GM23338 (cell line): ENCODE results near the gene GCAT. TPM values are rescaled to one million over a fixed set of nuclear protein-coding genes. Genes with fewer than 3 reads are reported as not detected.

Experiments
- ATAC-seq: fragments of 200-7000 bp; cut with Tn5 transposase; 3 replicates; pipeline ENCODE4 v1.9.1; 2020
- DNase-seq: peaks from one replicate; pipeline ENCODE4 v3.0.0-alpha.2; 2015; ENCODE audit warnings: low spot score
- H2AFZ ChIP-seq: fragments of 200-600 bp; sonication (generic); 2 replicates; pipeline ENCODE4 v1.8.0; 2016; ENCODE audit warnings: antibody characterized with exemption, mild to moderate bottlenecking, moderate library complexity
- H3F3A ChIP-seq: fragments of 200-600 bp; sonication (generic); replicated peaks from 2 replicates; pipeline ENCODE4 v1.8.0; 2017; ENCODE audit warnings: antibody characterized with exemption, mixed run types, low read depth
- H3K27ac ChIP-seq: fragments of 200-600 bp; sonication (generic); 2 replicates; pipeline ENCODE4 v1.6.1; 2016; ENCODE audit warnings: low read depth
- H3K27me3 ChIP-seq: fragments of 200-600 bp; sonication (generic); 2 replicates; pipeline ENCODE4 v1.8.0; 2016; ENCODE audit warnings: mild to moderate bottlenecking, mixed run types, moderate library complexity; ENCODE audit not compliant: insufficient read depth
- H3K36me3 ChIP-seq: fragments of 200-600 bp; sonication (generic); 2 replicates; pipeline ENCODE4 v1.8.0; 2016; ENCODE audit warnings: mild to moderate bottlenecking; ENCODE audit not compliant: insufficient read depth
- H3K4me1 ChIP-seq: fragments of 200-600 bp; sonication (generic); 2 replicates; pipeline ENCODE4 v1.8.0; 2016; ENCODE audit warnings: mild to moderate bottlenecking, moderate library complexity; ENCODE audit not compliant: insufficient read depth
- H3K4me2 ChIP-seq: fragments of 200-600 bp; sonication (generic); 2 replicates; pipeline ENCODE4 v1.7.1; 2017; ENCODE audit warnings: mixed run types
- H3K4me3 ChIP-seq: fragments of 200-600 bp; sonication (generic); 2 replicates; pipeline ENCODE4 v1.6.1; 2016; ENCODE audit warnings: mixed run types
- H3K79me2 ChIP-seq: fragments of 200-600 bp; sonication (generic); replicated peaks from 2 replicates; pipeline ENCODE4 v1.8.0; 2017; ENCODE audit warnings: mild to moderate bottlenecking; ENCODE audit not compliant: insufficient read depth
- H3K9me2 ChIP-seq: fragments of 200-600 bp; sonication (generic); 2 replicates; pipeline ENCODE4 v1.8.0; 2017; ENCODE audit not compliant: insufficient read depth
- H4K20me1 ChIP-seq: fragments of 200-600 bp; sonication (generic); replicated peaks from 2 replicates; pipeline ENCODE4 v1.8.0; 2017; ENCODE audit warnings: mild to moderate bottlenecking; ENCODE audit not compliant: insufficient read depth
- H3K27ac Mint-ChIP-seq: 2 replicates; pipeline ENCODE4 v1.8.0; 2020; ENCODE audit warnings: inconsistent platforms, mild to moderate bottlenecking, moderate library complexity, mixed read lengths
- H3K27me3 Mint-ChIP-seq: 3 replicates; pipeline ENCODE4 v1.8.0; 2022; ENCODE audit warnings: low read depth, mild to moderate bottlenecking, moderate library complexity, mixed read lengths, inconsistent platforms; ENCODE audit not compliant: insufficient read depth, poor library complexity
- H3K36me3 Mint-ChIP-seq: 3 replicates; pipeline ENCODE4 v1.8.0; 2021; ENCODE audit warnings: low read depth, mild to moderate bottlenecking, inconsistent platforms, moderate library complexity, mixed read lengths
- H3K4me1 Mint-ChIP-seq: 3 replicates; pipeline ENCODE4 v1.8.0; 2020; ENCODE audit warnings: mild to moderate bottlenecking, inconsistent platforms, mixed read lengths
- H3K4me3 Mint-ChIP-seq: 3 replicates; pipeline ENCODE4 v1.8.0; 2021; ENCODE audit warnings: moderate library complexity, mild to moderate bottlenecking, inconsistent platforms, mixed read lengths
- H3K9me3 Mint-ChIP-seq: 3 replicates; pipeline ENCODE4 v1.8.0; 2020; ENCODE audit warnings: moderate library complexity, mild to moderate bottlenecking, inconsistent platforms, mixed read lengths
- CREB1 ChIP-seq: fragments of 250-450 bp; sonication (Bioruptor Pico); IDR thresholded peaks from 2 replicates; pipeline ENCODE4 v1.5.0; 2020; ENCODE audit warnings: low read depth, mild to moderate bottlenecking, moderate library complexity
- ETS1 ChIP-seq: IDR thresholded peaks from 2 replicates; pipeline ENCODE4 v1.6.1; 2016; ENCODE audit warnings: antibody characterized with exemption
- EZH2 ChIP-seq: fragments of 200-600 bp; sonication (generic); IDR thresholded peaks from one replicate; pipeline ENCODE4 v1.8.0; 2017; ENCODE audit warnings: antibody characterized with exemption, mild to moderate bottlenecking, low read depth; ENCODE audit not compliant: unreplicated experiment
- EZH2phosphoT487 ChIP-seq: fragments of 200-600 bp; sonication (generic); IDR thresholded peaks from one replicate; pipeline ENCODE4 v1.8.1; 2018; ENCODE audit warnings: antibody characterized with exemption; ENCODE audit not compliant: unreplicated experiment
- JUNB ChIP-seq: IDR thresholded peaks from one replicate; pipeline ENCODE4 v1.6.1; 2016; ENCODE audit warnings: antibody characterized with exemption; ENCODE audit not compliant: unreplicated experiment
- NANOG ChIP-seq: IDR thresholded peaks from 2 replicates; pipeline ENCODE4 v1.6.1; 2016; ENCODE audit warnings: antibody characterized with exemption, borderline replicate concordance
- POLR2AphosphoS5 ChIP-seq: IDR thresholded peaks from 2 replicates; pipeline ENCODE4 v1.6.1; 2016; ENCODE audit warnings: antibody characterized with exemption, low read depth
- STAT1 ChIP-seq: IDR thresholded peaks from one replicate; pipeline ENCODE4 v1.6.1; 2016; ENCODE audit warnings: antibody characterized with exemption; ENCODE audit not compliant: unreplicated experiment
- ZNF114 ChIP-seq: fragments of 250-450 bp; sonication (Bioruptor Pico); IDR thresholded peaks from 2 replicates; pipeline ENCODE4 v1.5.0; 2020; ENCODE audit warnings: mild to moderate bottlenecking, moderate library complexity
- ZNF331 ChIP-seq: fragments of 250-450 bp; sonication (Bioruptor Pico); IDR thresholded peaks from 2 replicates; pipeline ENCODE4 v1.5.0; 2020; ENCODE audit warnings: low read depth, mild to moderate bottlenecking, moderate library complexity
- ZNF462 ChIP-seq: fragments of 250-450 bp; sonication (Bioruptor Pico); IDR thresholded peaks from 2 replicates; pipeline ENCODE4 v1.5.0; 2020; ENCODE audit warnings: mild to moderate bottlenecking, moderate library complexity
- polyA plus RNA-seq: library from polyadenylated mRNA; unstranded; fragments of >200 nt; fragmentation: Nextera tagmentation; extraction: Ambion mirVana; gene quantifications from 2 replicates; pipeline ENCODE4 v1.2.1, GENCODE V29; 2016
- total RNA-seq: library from RNA; depleted of rRNA; stranded (reverse); fragments of >200 nt; shearing (Covaris generic); gene quantifications from 2 replicates; pipeline ENCODE4 v1.2.3, GENCODE V29; 2014
- TF ChIP-seq, protein P1 (sequence below): IDR thresholded peaks from one replicate; pipeline ENCODE4 v1.6.1; 2018; ENCODE audit warnings: antibody characterized with exemption; ENCODE audit not compliant: unreplicated experiment
- TF ChIP-seq, protein P2 (sequence below), 2 experiments: fragments of 200-600 bp in 1 of 2; sonication (generic) in 1 of 2; conservative IDR thresholded peaks; 2 replicates each; pipeline versions ENCODE4 v1.5.1 to v1.6.1; 2016 to 2017; ENCODE audit warnings: antibody characterized with exemption in 2 of 2, low read depth in 2 of 2, mild to moderate bottlenecking in 2 of 2, moderate library complexity in 1 of 2

Gene GCAT
- total and polyA plus RNA-seq, 2 experiments from 2014 or later = 36.8 to 61.3 TPM

GRCh38 chr22:37846433-37846832 lies 38.7 kb downstream of the GCAT start:
- TF ChIP-seq, protein P1, sequence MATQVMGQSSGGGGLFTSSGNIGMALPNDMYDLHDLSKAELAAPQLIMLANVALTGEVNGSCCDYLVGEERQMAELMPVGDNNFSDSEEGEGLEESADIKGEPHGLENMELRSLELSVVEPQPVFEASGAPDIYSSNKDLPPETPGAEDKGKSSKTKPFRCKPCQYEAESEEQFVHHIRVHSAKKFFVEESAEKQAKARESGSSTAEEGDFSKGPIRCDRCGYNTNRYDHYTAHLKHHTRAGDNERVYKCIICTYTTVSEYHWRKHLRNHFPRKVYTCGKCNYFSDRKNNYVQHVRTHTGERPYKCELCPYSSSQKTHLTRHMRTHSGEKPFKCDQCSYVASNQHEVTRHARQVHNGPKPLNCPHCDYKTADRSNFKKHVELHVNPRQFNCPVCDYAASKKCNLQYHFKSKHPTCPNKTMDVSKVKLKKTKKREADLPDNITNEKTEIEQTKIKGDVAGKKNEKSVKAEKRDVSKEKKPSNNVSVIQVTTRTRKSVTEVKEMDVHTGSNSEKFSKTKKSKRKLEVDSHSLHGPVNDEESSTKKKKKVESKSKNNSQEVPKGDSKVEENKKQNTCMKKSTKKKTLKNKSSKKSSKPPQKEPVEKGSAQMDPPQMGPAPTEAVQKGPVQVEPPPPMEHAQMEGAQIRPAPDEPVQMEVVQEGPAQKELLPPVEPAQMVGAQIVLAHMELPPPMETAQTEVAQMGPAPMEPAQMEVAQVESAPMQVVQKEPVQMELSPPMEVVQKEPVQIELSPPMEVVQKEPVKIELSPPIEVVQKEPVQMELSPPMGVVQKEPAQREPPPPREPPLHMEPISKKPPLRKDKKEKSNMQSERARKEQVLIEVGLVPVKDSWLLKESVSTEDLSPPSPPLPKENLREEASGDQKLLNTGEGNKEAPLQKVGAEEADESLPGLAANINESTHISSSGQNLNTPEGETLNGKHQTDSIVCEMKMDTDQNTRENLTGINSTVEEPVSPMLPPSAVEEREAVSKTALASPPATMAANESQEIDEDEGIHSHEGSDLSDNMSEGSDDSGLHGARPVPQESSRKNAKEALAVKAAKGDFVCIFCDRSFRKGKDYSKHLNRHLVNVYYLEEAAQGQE = no peak
- TF ChIP-seq ZNF462 (no peak), ZNF331 (no peak), ETS1 (no peak), CREB1 (CRISPR knock-in tag) (no peak), STAT1 (no peak), EZH2 (no peak), JUNB (no peak), NANOG (no peak), ZNF114 (CRISPR knock-in tag) (no peak), POLR2AphosphoS5 (no peak), EZH2phosphoT487 (no peak)
- TF ChIP-seq, protein P2, sequence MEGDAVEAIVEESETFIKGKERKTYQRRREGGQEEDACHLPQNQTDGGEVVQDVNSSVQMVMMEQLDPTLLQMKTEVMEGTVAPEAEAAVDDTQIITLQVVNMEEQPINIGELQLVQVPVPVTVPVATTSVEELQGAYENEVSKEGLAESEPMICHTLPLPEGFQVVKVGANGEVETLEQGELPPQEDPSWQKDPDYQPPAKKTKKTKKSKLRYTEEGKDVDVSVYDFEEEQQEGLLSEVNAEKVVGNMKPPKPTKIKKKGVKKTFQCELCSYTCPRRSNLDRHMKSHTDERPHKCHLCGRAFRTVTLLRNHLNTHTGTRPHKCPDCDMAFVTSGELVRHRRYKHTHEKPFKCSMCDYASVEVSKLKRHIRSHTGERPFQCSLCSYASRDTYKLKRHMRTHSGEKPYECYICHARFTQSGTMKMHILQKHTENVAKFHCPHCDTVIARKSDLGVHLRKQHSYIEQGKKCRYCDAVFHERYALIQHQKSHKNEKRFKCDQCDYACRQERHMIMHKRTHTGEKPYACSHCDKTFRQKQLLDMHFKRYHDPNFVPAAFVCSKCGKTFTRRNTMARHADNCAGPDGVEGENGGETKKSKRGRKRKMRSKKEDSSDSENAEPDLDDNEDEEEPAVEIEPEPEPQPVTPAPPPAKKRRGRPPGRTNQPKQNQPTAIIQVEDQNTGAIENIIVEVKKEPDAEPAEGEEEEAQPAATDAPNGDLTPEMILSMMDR (conservative IDR thresholded peaks at IDR 0.05; ENCODE audit: low read depth in 2 of 2) = no peak
- ATAC-seq = no peak
- H3K4me3 Mint-ChIP-seq = peak overlapping the region; percentile 41; the same call in 2 of the 3 replicates

More at GRCh38 chr22:37846433-37846832, 38.7 kb downstream of the GCAT start:
- Histone ChIP-seq H3K4me2 (no peak overlapping the region), H3K27me3 (no peaks in the 10 kb centered on the region), H3K4me3 (no peak overlapping the region), H2AFZ (no peak overlapping the region), H4K20me1 (peaks cover 15% of the 10 kb centered on the region), H3F3A (peaks cover 35% of the 10 kb centered on the region), H3K79me2 (peaks cover 52% of the 10 kb centered on the region), H3K36me3 (peaks cover 10% of the 10 kb centered on the region), H3K27ac (no peak overlapping the region), H3K4me1 (peaks cover 8% of the 10 kb centered on the region), H3K9me2 (no peaks in the 10 kb centered on the region)
- DNase-seq = no peak
- Mint-ChIP-seq H3K36me3 (peaks cover 29% of the 10 kb centered on the region), H3K27ac (no peak overlapping the region), H3K27me3 (peaks cover 10% of the 10 kb centered on the region), H3K4me1 (peaks cover 14% of the 10 kb centered on the region), H3K9me3 (peaks cover 15% of the 10 kb centered on the region)
